GM12875 (cell line): ENCODE measurements around the gene USP10.
"Not testable (repeated sequence)": the region's sequence is repeated elsewhere in the genome, so short reads cannot be mapped to it uniquely, and the experiment has no call there.

Experiments
- H3K4me3 ChIP-seq: one replicate; pipeline ENCODE4 v1.5.1; 2011; ENCODE audit warnings: low read depth, low read length, control low read depth
- TF ChIP-seq, protein P1 (sequence below): IDR thresholded peaks from 2 replicates; pipeline ENCODE4 v1.5.1; 2011; ENCODE audit warnings: low read depth, mild to moderate bottlenecking, control low read depth, inconsistent platforms, low read length, moderate library complexity, borderline replicate concordance; ENCODE audit not compliant: insufficient read depth

USP10 gene

DNA sequence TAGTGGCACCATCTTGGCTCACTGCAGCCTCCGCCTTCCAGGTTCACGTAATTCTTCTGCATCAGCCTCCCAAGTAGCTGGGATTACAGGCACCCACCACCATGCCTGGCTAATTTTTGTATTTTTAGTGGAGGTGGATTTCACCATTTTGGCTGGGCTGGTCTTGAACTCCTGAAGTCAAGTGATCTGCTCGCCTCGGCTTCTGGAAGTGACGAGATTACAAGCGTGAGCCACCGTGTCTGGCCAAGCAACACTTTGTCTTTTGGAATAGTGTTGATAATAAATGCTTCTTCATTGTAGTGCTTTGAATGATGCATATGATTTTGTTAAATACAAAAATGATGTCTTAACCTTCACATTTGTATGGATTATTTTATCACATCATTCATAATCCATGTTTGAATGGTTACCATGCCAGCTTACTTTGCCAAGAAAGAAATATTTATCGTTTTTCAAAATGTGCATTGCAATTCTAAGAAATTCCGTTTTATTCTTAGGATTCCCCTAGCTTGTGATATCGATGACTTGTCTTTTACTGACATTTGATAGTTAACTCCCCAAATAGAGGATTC, 29.1 kb downstream of the USP10 start:
- no peak overlapping the region for H3K4me3 ChIP-seq
- TF ChIP-seq, protein P1, sequence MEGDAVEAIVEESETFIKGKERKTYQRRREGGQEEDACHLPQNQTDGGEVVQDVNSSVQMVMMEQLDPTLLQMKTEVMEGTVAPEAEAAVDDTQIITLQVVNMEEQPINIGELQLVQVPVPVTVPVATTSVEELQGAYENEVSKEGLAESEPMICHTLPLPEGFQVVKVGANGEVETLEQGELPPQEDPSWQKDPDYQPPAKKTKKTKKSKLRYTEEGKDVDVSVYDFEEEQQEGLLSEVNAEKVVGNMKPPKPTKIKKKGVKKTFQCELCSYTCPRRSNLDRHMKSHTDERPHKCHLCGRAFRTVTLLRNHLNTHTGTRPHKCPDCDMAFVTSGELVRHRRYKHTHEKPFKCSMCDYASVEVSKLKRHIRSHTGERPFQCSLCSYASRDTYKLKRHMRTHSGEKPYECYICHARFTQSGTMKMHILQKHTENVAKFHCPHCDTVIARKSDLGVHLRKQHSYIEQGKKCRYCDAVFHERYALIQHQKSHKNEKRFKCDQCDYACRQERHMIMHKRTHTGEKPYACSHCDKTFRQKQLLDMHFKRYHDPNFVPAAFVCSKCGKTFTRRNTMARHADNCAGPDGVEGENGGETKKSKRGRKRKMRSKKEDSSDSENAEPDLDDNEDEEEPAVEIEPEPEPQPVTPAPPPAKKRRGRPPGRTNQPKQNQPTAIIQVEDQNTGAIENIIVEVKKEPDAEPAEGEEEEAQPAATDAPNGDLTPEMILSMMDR = no peak

DNA sequence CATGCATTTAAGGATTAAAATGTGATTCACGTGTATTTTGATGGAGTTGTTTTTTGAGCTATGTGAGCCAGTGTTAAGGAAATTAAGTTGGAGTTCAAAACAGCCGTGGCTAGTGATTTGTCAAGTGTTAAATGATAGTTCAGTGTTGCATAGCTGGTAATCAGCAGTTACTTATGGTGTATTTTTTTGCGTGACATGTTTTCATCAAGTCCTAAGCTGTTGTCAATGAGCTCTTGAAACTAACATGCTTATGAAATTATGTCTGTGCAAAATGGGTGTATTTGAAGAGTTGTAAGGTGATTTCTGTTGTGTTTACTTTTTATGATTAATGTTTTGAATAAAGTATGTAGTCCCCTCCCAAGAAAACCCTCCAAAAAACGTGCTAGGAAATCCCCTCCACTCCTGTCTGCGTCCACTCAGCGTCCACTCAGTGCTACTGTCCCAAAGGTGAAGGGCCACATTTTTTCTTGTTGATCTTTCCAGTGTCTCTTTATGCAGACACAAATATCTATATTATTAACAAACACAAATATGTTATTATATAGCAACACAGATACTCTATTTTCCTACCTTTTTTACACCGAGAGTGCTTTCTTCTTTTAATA, 30.0 kb downstream of the USP10 start:
- no peak overlapping the region for H3K4me3 ChIP-seq
- TF ChIP-seq, protein P1 = no peak

DNA sequence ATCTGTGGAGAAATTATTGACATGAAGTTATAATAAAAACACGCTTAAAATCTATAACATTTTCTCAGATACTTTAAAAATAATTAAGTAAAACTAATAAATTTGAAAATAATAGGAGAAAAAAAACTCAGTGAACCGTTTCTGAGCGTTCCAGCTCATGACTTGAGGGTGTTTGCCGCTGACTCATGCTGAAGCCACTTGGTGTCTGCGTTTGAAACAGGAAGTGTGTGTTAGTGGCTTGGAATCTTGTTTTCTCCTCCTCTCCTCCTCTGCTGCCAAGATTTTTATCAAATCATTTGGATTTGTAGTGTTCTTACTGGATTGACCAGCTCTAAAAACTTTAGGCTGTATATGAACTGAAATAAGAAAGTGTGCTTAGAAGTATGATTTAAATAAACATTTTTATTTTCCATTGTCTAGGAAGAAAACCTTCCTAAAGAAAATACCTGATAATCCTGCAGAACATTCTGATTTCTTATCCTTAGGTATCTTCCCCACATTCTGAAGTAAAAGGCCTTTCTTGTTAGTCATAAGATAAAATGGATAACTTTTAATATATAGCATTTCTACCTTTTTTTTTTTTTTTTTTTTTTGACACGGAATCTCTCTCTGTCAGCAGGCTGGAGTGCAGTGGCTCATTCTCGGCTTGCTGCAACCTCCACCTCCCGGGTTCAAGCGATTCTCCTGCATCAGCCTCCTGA, 30.8 kb downstream of the USP10 start:
- H3K4me3 ChIP-seq = no peak overlapping the region
- TF ChIP-seq, protein P1 = no peak

DNA sequence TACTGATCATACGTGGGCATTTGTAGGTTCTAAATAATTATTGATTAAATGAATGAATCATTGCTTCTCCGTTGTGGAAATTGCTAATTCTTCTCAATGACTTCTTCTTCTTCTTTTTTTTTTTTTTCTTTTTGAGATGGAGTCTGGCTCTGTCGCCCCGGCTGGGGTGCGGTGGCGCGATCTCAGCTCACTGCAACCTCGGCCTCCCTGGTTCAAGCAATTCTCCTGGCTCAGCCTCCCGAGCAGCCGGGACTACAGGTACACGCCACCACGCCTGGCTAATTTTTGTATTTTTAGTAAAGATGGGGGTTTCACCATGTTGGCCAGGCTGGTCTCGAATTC, 32.5 kb downstream of the USP10 start:
- not testable (repeated sequence) for H3K4me3 ChIP-seq

DNA sequence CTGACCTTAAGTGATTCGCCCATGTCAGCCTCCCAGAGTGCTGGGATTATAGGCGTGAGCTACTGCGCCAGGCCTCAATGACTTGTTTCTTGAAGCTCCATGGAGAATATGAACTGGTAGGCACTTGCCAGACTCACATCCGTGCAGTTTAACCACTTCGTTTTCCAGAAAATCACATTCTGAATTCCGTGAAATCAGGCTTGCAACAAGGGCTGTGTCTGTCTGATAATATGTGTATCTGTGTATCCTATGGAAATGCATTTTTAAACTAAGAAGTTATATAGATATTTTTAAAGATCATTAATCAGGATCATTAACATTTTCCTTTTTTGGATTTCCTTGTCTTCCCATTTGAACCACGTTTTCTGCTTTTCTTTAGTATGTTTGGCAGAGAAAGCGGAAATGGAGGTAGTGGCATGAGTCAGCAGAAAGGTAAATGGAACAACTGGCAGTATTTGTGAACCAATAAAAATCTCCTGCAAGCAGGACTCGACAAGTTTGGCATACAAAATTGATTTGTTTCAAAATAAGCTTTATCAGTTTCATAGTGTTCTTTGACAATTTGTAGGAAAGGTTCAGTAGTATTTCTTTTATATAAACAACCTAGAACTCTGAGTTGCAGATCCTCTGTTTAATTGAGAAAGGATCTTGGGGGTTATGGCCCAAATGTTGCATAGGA, 33.0 kb downstream of the USP10 start:
- TF ChIP-seq, protein P1 = no peak
- H3K4me3 ChIP-seq = no peak overlapping the region

DNA sequence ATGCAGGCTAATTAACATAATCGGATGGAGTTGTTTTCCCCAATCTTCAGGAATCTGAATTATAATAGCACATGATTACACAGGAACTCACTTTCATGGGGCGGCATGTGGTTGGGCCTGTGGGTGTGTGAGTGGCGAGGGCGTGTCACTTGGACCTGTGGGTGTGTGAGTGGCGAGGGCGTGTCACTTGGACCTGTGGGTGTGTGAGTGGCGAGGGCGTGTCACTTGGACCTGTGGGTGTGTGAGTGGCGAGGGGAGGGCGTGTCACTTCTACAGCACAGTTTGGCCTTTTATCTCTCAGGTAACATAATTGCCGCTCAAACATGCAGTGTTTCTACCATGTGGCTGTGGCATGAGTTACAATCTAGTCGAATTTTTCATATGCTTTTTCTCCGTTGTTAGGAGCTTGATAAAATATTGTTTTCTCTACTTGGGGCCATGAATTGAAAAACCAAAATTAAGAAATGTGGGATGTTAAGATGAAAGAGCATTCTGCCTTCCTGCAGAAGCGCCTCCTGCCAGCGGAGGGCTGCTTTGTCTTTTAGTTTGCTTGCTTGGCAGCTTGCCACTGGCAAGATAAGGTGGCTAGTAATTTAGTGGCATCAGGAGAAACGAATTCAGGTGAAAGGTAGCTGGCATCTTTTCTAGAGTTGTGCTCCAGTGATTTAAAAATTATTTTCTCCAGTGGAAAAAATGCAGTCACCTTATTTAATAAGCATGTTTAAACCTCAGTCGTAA, 36.2 kb downstream of the USP10 start:
- no peak overlapping the region for H3K4me3 ChIP-seq
- TF ChIP-seq, protein P1 = no peak
